GM23338 (cell line): ENCODE data around the gene MIOS. TPM values are rescaled to one million over a fixed set of nuclear protein-coding genes. Genes with fewer than 3 reads are reported as not detected.
"Not testable (repeated sequence)": the region's sequence is repeated elsewhere in the genome, so short reads cannot be mapped to it uniquely, and the experiment has no call there.

Source experiments
- ATAC-seq: fragments of 200-7000 bp; cut with Tn5 transposase; 3 replicates; pipeline ENCODE4 v1.9.1; 2020
- DNase-seq: peaks from one replicate; pipeline ENCODE4 v3.0.0-alpha.2; 2015; ENCODE audit warnings: low spot score
- H2AFZ ChIP-seq: fragments of 200-600 bp; sonication (generic); 2 replicates; pipeline ENCODE4 v1.8.0; 2016; ENCODE audit warnings: antibody characterized with exemption, mild to moderate bottlenecking, moderate library complexity
- H3F3A ChIP-seq: fragments of 200-600 bp; sonication (generic); replicated peaks from 2 replicates; pipeline ENCODE4 v1.8.0; 2017; ENCODE audit warnings: antibody characterized with exemption, mixed run types, low read depth
- H3K27ac ChIP-seq: fragments of 200-600 bp; sonication (generic); 2 replicates; pipeline ENCODE4 v1.6.1; 2016; ENCODE audit warnings: low read depth
- H3K27me3 ChIP-seq: fragments of 200-600 bp; sonication (generic); 2 replicates; pipeline ENCODE4 v1.8.0; 2016; ENCODE audit warnings: mild to moderate bottlenecking, mixed run types, moderate library complexity; ENCODE audit not compliant: insufficient read depth
- H3K36me3 ChIP-seq: fragments of 200-600 bp; sonication (generic); 2 replicates; pipeline ENCODE4 v1.8.0; 2016; ENCODE audit warnings: mild to moderate bottlenecking; ENCODE audit not compliant: insufficient read depth
- H3K4me1 ChIP-seq: fragments of 200-600 bp; sonication (generic); 2 replicates; pipeline ENCODE4 v1.8.0; 2016; ENCODE audit warnings: mild to moderate bottlenecking, moderate library complexity; ENCODE audit not compliant: insufficient read depth
- H3K4me2 ChIP-seq: fragments of 200-600 bp; sonication (generic); 2 replicates; pipeline ENCODE4 v1.7.1; 2017; ENCODE audit warnings: mixed run types
- H3K4me3 ChIP-seq: fragments of 200-600 bp; sonication (generic); 2 replicates; pipeline ENCODE4 v1.6.1; 2016; ENCODE audit warnings: mixed run types
- H3K79me2 ChIP-seq: fragments of 200-600 bp; sonication (generic); replicated peaks from 2 replicates; pipeline ENCODE4 v1.8.0; 2017; ENCODE audit warnings: mild to moderate bottlenecking; ENCODE audit not compliant: insufficient read depth
- H3K9me2 ChIP-seq: fragments of 200-600 bp; sonication (generic); 2 replicates; pipeline ENCODE4 v1.8.0; 2017; ENCODE audit not compliant: insufficient read depth
- H4K20me1 ChIP-seq: fragments of 200-600 bp; sonication (generic); replicated peaks from 2 replicates; pipeline ENCODE4 v1.8.0; 2017; ENCODE audit warnings: mild to moderate bottlenecking; ENCODE audit not compliant: insufficient read depth
- H3K27ac Mint-ChIP-seq: 2 replicates; pipeline ENCODE4 v1.8.0; 2020; ENCODE audit warnings: inconsistent platforms, mild to moderate bottlenecking, moderate library complexity, mixed read lengths
- H3K27me3 Mint-ChIP-seq: 3 replicates; pipeline ENCODE4 v1.8.0; 2022; ENCODE audit warnings: low read depth, mild to moderate bottlenecking, moderate library complexity, mixed read lengths, inconsistent platforms; ENCODE audit not compliant: insufficient read depth, poor library complexity
- H3K36me3 Mint-ChIP-seq: 3 replicates; pipeline ENCODE4 v1.8.0; 2021; ENCODE audit warnings: low read depth, mild to moderate bottlenecking, inconsistent platforms, moderate library complexity, mixed read lengths
- H3K4me1 Mint-ChIP-seq: 3 replicates; pipeline ENCODE4 v1.8.0; 2020; ENCODE audit warnings: mild to moderate bottlenecking, inconsistent platforms, mixed read lengths
- H3K4me3 Mint-ChIP-seq: 3 replicates; pipeline ENCODE4 v1.8.0; 2021; ENCODE audit warnings: moderate library complexity, mild to moderate bottlenecking, inconsistent platforms, mixed read lengths
- H3K9me3 Mint-ChIP-seq: 3 replicates; pipeline ENCODE4 v1.8.0; 2020; ENCODE audit warnings: moderate library complexity, mild to moderate bottlenecking, inconsistent platforms, mixed read lengths
- CREB1 ChIP-seq: fragments of 250-450 bp; sonication (Bioruptor Pico); IDR thresholded peaks from 2 replicates; pipeline ENCODE4 v1.5.0; 2020; ENCODE audit warnings: low read depth, mild to moderate bottlenecking, moderate library complexity
- CTCF ChIP-seq, 2 experiments: fragments of 200-600 bp in 1 of 2; sonication (generic) in 1 of 2; conservative IDR thresholded peaks; 2 replicates each; pipeline versions ENCODE4 v1.5.1 to v1.6.1; 2016 to 2017; ENCODE audit warnings: antibody characterized with exemption in 2 of 2, low read depth in 2 of 2, mild to moderate bottlenecking in 2 of 2, moderate library complexity in 1 of 2
- ETS1 ChIP-seq: IDR thresholded peaks from 2 replicates; pipeline ENCODE4 v1.6.1; 2016; ENCODE audit warnings: antibody characterized with exemption
- EZH2phosphoT487 ChIP-seq: fragments of 200-600 bp; sonication (generic); IDR thresholded peaks from one replicate; pipeline ENCODE4 v1.8.1; 2018; ENCODE audit warnings: antibody characterized with exemption; ENCODE audit not compliant: unreplicated experiment
- POLR2AphosphoS5 ChIP-seq: IDR thresholded peaks from 2 replicates; pipeline ENCODE4 v1.6.1; 2016; ENCODE audit warnings: antibody characterized with exemption, low read depth
- REST ChIP-seq: IDR thresholded peaks from one replicate; pipeline ENCODE4 v1.6.1; 2018; ENCODE audit warnings: antibody characterized with exemption; ENCODE audit not compliant: unreplicated experiment
- STAT1 ChIP-seq: IDR thresholded peaks from one replicate; pipeline ENCODE4 v1.6.1; 2016; ENCODE audit warnings: antibody characterized with exemption; ENCODE audit not compliant: unreplicated experiment
- ZNF331 ChIP-seq: fragments of 250-450 bp; sonication (Bioruptor Pico); IDR thresholded peaks from 2 replicates; pipeline ENCODE4 v1.5.0; 2020; ENCODE audit warnings: low read depth, mild to moderate bottlenecking, moderate library complexity
- polyA plus RNA-seq: library from polyadenylated mRNA; unstranded; fragments of >200 nt; fragmentation: Nextera tagmentation; extraction: Ambion mirVana; gene quantifications from 2 replicates; pipeline ENCODE4 v1.2.1, GENCODE V29; 2016
- total RNA-seq: library from RNA; depleted of rRNA; stranded (reverse); fragments of >200 nt; shearing (Covaris generic); gene quantifications from 2 replicates; pipeline ENCODE4 v1.2.3, GENCODE V29; 2014

Gene MIOS
- total and polyA plus RNA-seq, 2 experiments from 2014 or later: 13.1 to 85.7 TPM

GRCh38 chr7:7556852-7557251, 9.8 kb upstream of the MIOS start:
- Histone ChIP-seq H2AFZ (no peak overlapping the region), H3K36me3 (no peaks in the 10 kb centered on the region), H3K9me2 (no peaks in the 10 kb centered on the region), H3K79me2 (no peaks in the 10 kb centered on the region), H3K4me1 (no peaks in the 10 kb centered on the region), H4K20me1 (no peaks in the 10 kb centered on the region), H3K27me3 (no peaks in the 10 kb centered on the region), H3K4me2 (no peak overlapping the region), H3F3A (no peaks in the 10 kb centered on the region), H3K27ac (no peak overlapping the region), H3K4me3 (no peak overlapping the region)
- TF ChIP-seq POLR2AphosphoS5 (no peak), STAT1 (no peak), EZH2phosphoT487 (no peak), ETS1 (no peak), ZNF331 (CRISPR knock-in tag) (no peak), CREB1 (CRISPR knock-in tag) (no peak), CTCF (conservative IDR thresholded peaks at IDR 0.05; ENCODE audit: low read depth in 2 of 2) (no peak), REST (no peak)
- no peak overlapping the region for H3K4me3 Mint-ChIP-seq
- peaks cover 2% of the 10 kb centered on the region; the same call in 1 of the 3 replicates for H3K4me1 Mint-ChIP-seq
- ATAC-seq (no peak), DNase-seq (no peak)
- H3K36me3 Mint-ChIP-seq: peaks cover 21% of the 10 kb centered on the region
- peaks cover 6% of the 10 kb centered on the region; the same call in 1 of the 3 replicates for H3K9me3 Mint-ChIP-seq
- peaks cover 3% of the 10 kb centered on the region for H3K27me3 Mint-ChIP-seq
- H3K27ac Mint-ChIP-seq: no peak overlapping the region

- no peak for DNase-seq
- H3K4me3 Mint-ChIP-seq: no peak overlapping the region
- peaks cover 6% of the 10 kb centered on the region; the same call in 1 of the 3 replicates for H3K9me3 Mint-ChIP-seq
- no peak for ATAC-seq
- no peak overlapping the region for H3K4me2 ChIP-seq
- peaks cover 21% of the 10 kb centered on the region for H3K36me3 Mint-ChIP-seq
- H2AFZ ChIP-seq: no peak overlapping the region
- H3F3A ChIP-seq: no peaks in the 10 kb centered on the region
- H3K79me2 ChIP-seq: no peaks in the 10 kb centered on the region
- H3K36me3 ChIP-seq: no peaks in the 10 kb centered on the region
- H3K4me1 Mint-ChIP-seq: peaks cover 2% of the 10 kb centered on the region; the same call in 1 of the 3 replicates
- H3K27ac Mint-ChIP-seq: no peak overlapping the region
- TF ChIP-seq REST: no peak
- peaks cover 3% of the 10 kb centered on the region for H3K27me3 Mint-ChIP-seq
- H3K27ac ChIP-seq: no peak overlapping the region
- no peak overlapping the region for H3K4me3 ChIP-seq
- no peaks in the 10 kb centered on the region for H4K20me1 ChIP-seq
- no peaks in the 10 kb centered on the region for H3K4me1 ChIP-seq
- no peaks in the 10 kb centered on the region for H3K27me3 ChIP-seq
- no peaks in the 10 kb centered on the region for H3K9me2 ChIP-seq
These were observed 9.4 kb upstream of the MIOS start for GRCh38 chr7:7557252-7557651.

- H3K4me1 ChIP-seq, H3K27ac ChIP-seq, DNase-seq, H3K79me2 ChIP-seq, H3K4me3 ChIP-seq, H3K4me1 Mint-ChIP-seq, H3K4me2 ChIP-seq, H3K27me3 Mint-ChIP-seq, H2AFZ ChIP-seq, H3F3A ChIP-seq, H3K36me3 ChIP-seq, H3K27me3 ChIP-seq, H3K27ac Mint-ChIP-seq, ATAC-seq, H3K4me3 Mint-ChIP-seq, H4K20me1 ChIP-seq, H3K9me2 ChIP-seq, H3K9me3 Mint-ChIP-seq: not testable (repeated sequence)
- peaks cover 19% of the 10 kb centered on the region; the same call in 2 of the 3 replicates for H3K36me3 Mint-ChIP-seq
These were observed 5.1 kb upstream of the MIOS start for GRCh38 chr7:7561591-7561990.
